ENCODE results near the gene PPP1R3F.

- no peak for TF ChIP-seq CTCF (IDR thresholded peaks at IDR 0.05; ENCODE audit: low read depth, low read length)
- TF ChIP-seq EZH2phosphoT487 (IDR thresholded peaks at IDR 0.05; ENCODE audit: low read depth), result no peak
These were observed 21.4 kb upstream of the PPP1R3F start for GRCh38 chrX:49247916-49248811.
